ENCODE data around the gene MCCC2. TPM values are rescaled to one million over a fixed set of nuclear protein-coding genes. Genes with fewer than 3 reads are reported as not detected.

MCCC2 gene
- polyA plus RNA-seq, 1 donor (not counting 4 experiments of a cell fraction or from before 2014, with no cell fraction given): 52.5 TPM

- H2AFZ ChIP-seq (ENCODE audit: control insufficient read depth, low read length): no peak overlapping the region
- dilution Hi-C loops (cut with MboI; ENCODE audit: extremely low pct_ligation_motif_present, low sequenced_read_pairs): no loop called here
- peaks cover 2 to 6% of the 10 kb centered on the region in 2 experiments for H3K36me3 ChIP-seq (ENCODE audit: control insufficient read depth in 2 of 2, extremely low read depth in 1 of 2, insufficient read depth in 2 of 2, low read length in 2 of 2)
- no peaks in the 10 kb centered on the region for H3K79me2 ChIP-seq (ENCODE audit: control insufficient read depth, insufficient read depth, low read length)
- FAIRE-seq (no peak), DNase-seq (ENCODE audit: low read depth, low spot score) (no peak)
- H3K9me3 ChIP-seq (ENCODE audit: control insufficient read depth, low read depth, low read length): no peaks in the 10 kb centered on the region
- H3K4me1 ChIP-seq (ENCODE audit: control insufficient read depth, extremely low read depth, insufficient read depth, low read length): no peaks in the 10 kb centered on the region
- H3K9ac ChIP-seq (ENCODE audit: control insufficient read depth, extremely low read depth, insufficient read depth, low read length): no peak overlapping the region
- no peak overlapping the region for H3K27ac ChIP-seq (ENCODE audit: control insufficient read depth, insufficient read depth, low read length)
- H4K20me1 ChIP-seq (ENCODE audit: control insufficient read depth, extremely low read depth, insufficient read depth, low read length): no peaks in the 10 kb centered on the region
- H3K4me3 ChIP-seq (ENCODE audit: control insufficient read depth in 2 of 3, extremely low read depth in 1 of 3, insufficient read depth in 2 of 3, low read depth in 1 of 3, low read length in 3 of 3): no peak overlapping the region
- H3K27me3 ChIP-seq (ENCODE audit: control insufficient read depth, extremely low read depth, insufficient read depth, low read length): no peaks in the 10 kb centered on the region
- no peak overlapping the region for H3K4me2 ChIP-seq (ENCODE audit: control insufficient read depth, extremely low read depth, insufficient read depth, low read depth, low read length)
- TF ChIP-seq CTCF (optimal IDR thresholded peaks at IDR 0.05 in 1 of 3, IDR thresholded peaks at IDR 0.05 in 1 of 3, conservative IDR thresholded peaks at IDR 0.05 in 1 of 3; ENCODE audit: extremely low read depth in 1 of 3, insufficient read depth in 2 of 3, low read length in 3 of 3) (no peak), EZH2 (IDR thresholded peaks at IDR 0.05; ENCODE audit: low read length) (no peak)
- no peaks in the 10 kb centered on the region for H3K9me1 ChIP-seq (ENCODE audit: control insufficient read depth, extremely low read depth, insufficient read depth, low read length)
Measured at GRCh38 chr5:71615809-71616208, 28.7 kb downstream of the MCCC2 start.

GRCh38 chr5:71620630-71621029, 33.5 kb downstream of the MCCC2 start:
- no peak overlapping the region for H2AFZ ChIP-seq (ENCODE audit: control insufficient read depth, low read length)
- dilution Hi-C loops (cut with MboI; ENCODE audit: extremely low pct_ligation_motif_present, low sequenced_read_pairs): no loop called here
- H3K79me2 ChIP-seq (ENCODE audit: control insufficient read depth, insufficient read depth, low read length): no peaks in the 10 kb centered on the region
- H3K27me3 ChIP-seq (ENCODE audit: control insufficient read depth, extremely low read depth, insufficient read depth, low read length): no peaks in the 10 kb centered on the region
- no peaks in the 10 kb centered on the region for H3K4me1 ChIP-seq (ENCODE audit: control insufficient read depth, extremely low read depth, insufficient read depth, low read length)
- TF ChIP-seq EZH2 (IDR thresholded peaks at IDR 0.05; ENCODE audit: low read length) (no peak), CTCF (optimal IDR thresholded peaks at IDR 0.05 in 1 of 3, IDR thresholded peaks at IDR 0.05 in 1 of 3, conservative IDR thresholded peaks at IDR 0.05 in 1 of 3; ENCODE audit: extremely low read depth in 1 of 3, insufficient read depth in 2 of 3, low read length in 3 of 3) (no peak)
- no peak overlapping the region for H3K4me3 ChIP-seq (ENCODE audit: control insufficient read depth in 2 of 3, extremely low read depth in 1 of 3, insufficient read depth in 2 of 3, low read depth in 1 of 3, low read length in 3 of 3)
- no peak overlapping the region for H3K9ac ChIP-seq (ENCODE audit: control insufficient read depth, extremely low read depth, insufficient read depth, low read length)
- H4K20me1 ChIP-seq (ENCODE audit: control insufficient read depth, extremely low read depth, insufficient read depth, low read length): no peaks in the 10 kb centered on the region
- H3K36me3 ChIP-seq (ENCODE audit: control insufficient read depth in 2 of 2, extremely low read depth in 1 of 2, insufficient read depth in 2 of 2, low read length in 2 of 2): peaks cover 5% of the 10 kb centered on the region in 2 experiments
- no peak for FAIRE-seq
- no peaks in the 10 kb centered on the region for H3K9me1 ChIP-seq (ENCODE audit: control insufficient read depth, extremely low read depth, insufficient read depth, low read length)
- H3K9me3 ChIP-seq (ENCODE audit: control insufficient read depth, low read depth, low read length): no peaks in the 10 kb centered on the region
- no peak overlapping the region for H3K4me2 ChIP-seq (ENCODE audit: control insufficient read depth, extremely low read depth, insufficient read depth, low read depth, low read length)
- DNase-seq (ENCODE audit: low read depth, low spot score): no peak
- no peak overlapping the region for H3K27ac ChIP-seq (ENCODE audit: control insufficient read depth, insufficient read depth, low read length)
